Measurements from ENCODE around the gene SLC25A40. TPM values are rescaled to one million over a fixed set of nuclear protein-coding genes. Genes with fewer than 3 reads are reported as not detected.
"Not testable (repeated sequence)": the region's sequence is repeated elsewhere in the genome, so short reads cannot be mapped to it uniquely, and the experiment has no call there.

SLC25A40 gene
- polyA plus RNA-seq, 3 donors = 29.9 to 41.2 (median 36.6) TPM

DNA sequence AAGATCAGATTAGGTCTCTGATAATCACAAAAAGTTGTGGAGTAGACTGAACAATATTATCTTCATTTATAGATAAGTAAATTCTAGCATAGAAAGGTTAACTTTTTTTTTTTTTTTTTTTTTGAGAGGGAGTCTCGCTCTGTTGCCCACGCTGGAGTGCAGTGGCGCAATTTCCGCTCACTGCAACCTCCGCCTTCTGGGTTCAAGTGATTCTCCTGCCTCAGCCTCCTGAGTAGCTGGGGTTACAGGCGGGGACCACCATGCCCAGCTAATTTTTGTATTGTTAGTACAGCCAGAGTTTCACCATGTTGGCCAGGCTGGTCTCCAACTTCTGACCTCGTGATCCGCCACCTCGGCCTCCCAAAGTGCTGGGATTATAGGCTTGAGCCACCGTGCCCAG, 2.8 kb downstream of the SLC25A40 start:
- not testable (repeated sequence) for DNase-seq (ENCODE audit: low read depth in 3 of 3, low spot score in 2 of 3)

DNA sequence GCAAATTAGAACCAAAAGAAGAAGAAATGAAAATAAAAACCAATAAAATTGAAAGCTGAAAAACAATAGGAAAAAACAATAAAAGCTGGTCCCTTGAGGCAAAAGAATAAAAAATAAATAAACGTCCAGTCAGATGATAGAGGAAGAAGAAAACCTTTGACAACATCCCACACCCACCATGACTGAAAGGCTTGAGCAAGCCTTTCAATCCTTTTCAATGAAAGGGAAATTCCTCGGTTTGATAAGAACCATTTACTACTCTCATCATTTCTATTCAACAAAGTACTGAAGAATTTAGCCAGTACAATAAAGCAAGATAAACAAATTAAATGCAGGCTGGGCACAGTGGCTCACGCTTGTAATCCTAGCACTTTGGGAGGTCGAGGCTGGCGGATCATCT, 3.8 kb downstream of the SLC25A40 start:
- no peak for DNase-seq (ENCODE audit: low read depth in 3 of 3, low spot score in 2 of 3)

DNA sequence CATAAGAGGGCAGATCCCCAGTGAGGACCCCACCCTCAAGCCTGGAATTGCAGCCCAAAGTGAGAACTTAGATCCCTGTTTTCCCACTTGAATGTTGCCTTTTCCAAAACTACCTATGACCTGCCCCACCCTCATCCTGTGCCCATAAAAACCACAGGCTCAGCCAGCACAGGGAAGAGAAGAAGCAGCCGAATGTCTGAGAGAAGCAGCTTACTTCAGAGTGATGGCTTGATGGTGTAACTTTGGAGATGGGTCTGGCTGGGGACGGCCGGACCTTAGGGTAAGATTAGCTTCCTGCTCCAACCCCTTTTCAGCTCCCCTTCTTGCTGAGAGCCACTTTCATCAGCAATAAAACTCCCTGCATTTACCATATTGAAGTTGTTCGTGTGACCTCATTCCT, 5.7 kb downstream of the SLC25A40 start:
- DNase-seq (ENCODE audit: low read depth in 3 of 3, low spot score in 2 of 3) = no peak

DNA sequence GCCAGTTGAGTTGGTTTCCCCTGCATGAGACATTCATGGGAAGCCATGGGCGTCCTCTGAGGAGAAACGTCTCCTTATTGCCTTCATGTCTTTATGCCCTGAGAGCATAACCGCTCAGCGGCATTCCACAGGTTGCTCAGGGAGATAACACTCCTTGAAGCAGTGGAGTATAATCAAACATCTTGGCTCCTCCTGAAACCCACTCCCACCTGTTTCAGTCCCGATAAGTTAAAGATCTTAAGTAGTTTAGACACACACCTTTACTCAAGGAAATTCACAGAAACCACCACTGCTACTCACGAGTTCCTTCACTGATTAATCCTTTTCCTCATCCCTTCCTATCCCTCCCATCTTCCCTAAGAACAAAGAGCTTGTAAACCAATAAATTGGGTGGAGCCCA, 9.6 kb downstream of the SLC25A40 start:
- DNase-seq (ENCODE audit: low read depth in 3 of 3, low spot score in 2 of 3) = not testable (repeated sequence)

GRCh38 chr7:87866089-87866488, 10.1 kb downstream of the SLC25A40 start:
- no peak for DNase-seq (ENCODE audit: low read depth in 3 of 3, low spot score in 2 of 3)

- DNase-seq (ENCODE audit: low read depth in 3 of 3, low spot score in 2 of 3) = no peak
Measured at GRCh38 chr7:87858417-87859100, 17.6 kb downstream of the SLC25A40 start.

DNA sequence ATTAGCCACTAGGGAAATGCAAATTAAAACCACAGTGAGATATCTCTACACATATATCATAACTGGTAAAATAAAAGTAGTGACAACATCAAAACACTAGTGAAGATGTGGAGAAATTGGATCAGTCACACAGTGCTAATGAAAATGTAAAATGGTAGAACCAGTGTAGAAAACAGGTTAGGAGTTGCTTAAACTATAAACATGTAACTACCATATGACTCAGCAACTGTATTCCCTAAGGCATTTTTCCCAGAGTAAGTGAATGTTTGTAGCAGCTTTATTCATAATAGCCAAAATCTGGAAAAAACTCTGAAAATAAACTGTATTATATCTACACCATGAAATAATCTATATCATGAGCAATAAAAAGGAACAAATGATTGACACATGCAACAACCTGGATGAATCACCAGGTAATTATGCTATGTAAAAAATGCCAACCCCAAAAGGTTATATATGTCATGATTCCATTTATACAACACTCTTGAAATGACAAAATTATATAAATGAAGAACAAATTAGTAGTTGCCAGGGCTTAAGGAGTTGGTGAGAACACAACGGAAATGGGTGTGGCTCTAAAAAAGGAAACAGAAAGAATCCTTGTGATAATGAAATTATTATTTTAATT, 22.8 kb downstream of the SLC25A40 start:
- no peak for DNase-seq (ENCODE audit: low read depth in 3 of 3, low spot score in 2 of 3)

DNA sequence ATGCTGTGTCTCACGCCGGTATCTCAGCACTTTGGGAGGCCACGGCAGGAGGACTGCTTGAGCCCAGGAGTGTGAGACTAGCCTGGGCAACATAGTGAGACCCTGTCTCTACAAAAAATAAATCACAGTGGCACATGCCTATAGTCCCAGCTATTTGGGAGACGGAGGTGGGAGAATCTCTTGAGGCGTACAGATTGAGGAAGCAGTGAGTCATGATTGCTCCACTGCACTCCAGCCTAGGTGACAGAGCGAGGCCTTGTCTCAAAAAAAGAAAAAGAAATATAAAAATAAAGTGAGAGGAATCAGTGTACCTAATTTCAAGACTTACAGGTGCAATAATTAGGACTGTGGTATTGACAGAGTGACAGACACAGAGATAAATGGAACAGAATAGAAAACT, 23.9 kb downstream of the SLC25A40 start:
- DNase-seq (ENCODE audit: low read depth in 3 of 3, low spot score in 2 of 3) = no peak

- DNase-seq (ENCODE audit: low read depth in 3 of 3, low spot score in 2 of 3) = no peak
Measured at GRCh38 chr7:87850836-87851593, 25.1 kb downstream of the SLC25A40 start.

DNA sequence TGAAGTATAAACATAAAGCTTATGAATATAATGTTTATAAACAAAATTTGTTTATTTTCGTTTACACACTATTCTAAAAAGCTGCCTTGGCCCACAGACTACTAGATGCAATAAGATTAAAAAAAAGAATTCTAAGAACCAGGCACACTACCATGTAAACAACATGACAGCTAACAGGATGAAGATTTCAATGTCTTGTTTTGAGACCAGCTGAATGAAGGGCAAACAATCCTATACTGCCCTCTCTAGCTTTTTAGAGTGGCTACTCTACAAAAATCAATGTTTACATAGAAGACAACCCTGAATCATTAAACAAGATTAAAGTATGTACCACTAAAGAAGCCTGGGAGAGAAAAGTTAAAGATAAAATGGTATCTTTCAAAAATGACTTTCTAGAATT, 38.6 kb downstream of the SLC25A40 start:
- DNase-seq (ENCODE audit: low read depth in 3 of 3, low spot score in 2 of 3) = no peak

GRCh38 chr7:87833130-87833529, 43.0 kb downstream of the SLC25A40 start:
- DNase-seq (ENCODE audit: low read depth in 3 of 3, low spot score in 2 of 3) = no peak

- DNase-seq (ENCODE audit: low read depth in 3 of 3, low spot score in 2 of 3) = no peak
Measured at GRCh38 chr7:87831097-87831496, 45.1 kb downstream of the SLC25A40 start.

DNA sequence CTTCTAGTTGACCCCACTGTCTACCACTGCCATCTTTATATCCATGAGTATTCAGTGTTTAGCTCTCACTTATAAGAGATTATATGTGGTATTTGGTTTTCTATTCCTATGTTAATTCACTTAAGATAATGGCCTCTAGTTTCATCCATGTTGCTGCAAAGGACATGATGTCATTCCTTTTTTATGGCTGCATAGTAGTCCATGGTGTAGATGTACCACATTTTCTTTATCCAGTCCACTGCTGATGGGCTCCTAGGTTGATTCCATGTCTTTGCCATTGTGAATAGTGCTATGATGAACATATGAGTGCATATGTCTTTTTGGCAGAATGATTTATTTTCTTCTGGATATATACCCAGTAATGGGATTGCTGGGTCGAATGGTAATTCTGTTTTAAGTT, 47.8 kb downstream of the SLC25A40 start:
- not testable (repeated sequence) for DNase-seq (ENCODE audit: low read depth in 3 of 3, low spot score in 2 of 3)

DNA sequence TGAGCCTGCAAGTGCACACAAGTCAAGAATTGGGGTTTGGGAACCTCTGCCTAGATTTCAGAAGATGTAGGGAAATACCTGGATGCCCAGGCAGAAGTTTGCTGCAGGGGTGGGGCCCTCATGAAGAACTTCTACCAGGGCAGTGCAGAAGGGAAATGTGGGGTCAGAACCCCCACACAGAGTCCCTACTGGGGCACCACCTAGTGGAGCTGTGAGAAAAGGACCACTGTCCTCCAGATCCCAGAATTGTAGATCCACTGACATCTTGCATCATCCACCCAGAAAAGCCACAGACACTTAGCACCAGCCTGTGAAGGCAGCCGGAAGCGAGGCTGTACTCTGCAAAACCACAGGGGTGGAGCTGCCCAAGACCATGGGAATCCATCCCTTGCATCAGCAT, 50.8 kb downstream of the SLC25A40 start:
- DNase-seq (ENCODE audit: low read depth in 3 of 3, low spot score in 2 of 3) = not testable (repeated sequence)

DNA sequence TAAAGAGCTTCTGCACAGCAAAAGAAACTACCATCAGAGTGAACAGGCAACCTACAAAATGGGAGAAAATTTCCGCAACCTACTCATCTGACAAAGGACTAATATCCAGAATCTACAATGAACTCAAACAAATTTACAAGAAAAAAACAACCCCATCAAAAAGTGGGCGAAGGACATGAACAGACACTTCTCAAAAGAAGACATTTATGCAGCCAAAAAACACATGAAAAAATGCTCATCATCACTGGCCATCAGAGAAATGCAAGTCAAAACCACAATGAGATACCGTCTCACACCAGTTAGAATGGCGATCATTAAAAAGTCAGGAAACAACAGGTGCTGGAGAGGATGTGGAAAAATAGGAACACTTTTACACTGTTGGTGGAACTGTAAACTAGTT, 54.1 kb downstream of the SLC25A40 start:
- not testable (repeated sequence) for DNase-seq (ENCODE audit: low read depth in 3 of 3, low spot score in 2 of 3)

GRCh38 chr7:87818336-87818735, 57.8 kb downstream of the SLC25A40 start:
- DNase-seq (ENCODE audit: low read depth in 3 of 3, low spot score in 2 of 3) = no peak

DNA sequence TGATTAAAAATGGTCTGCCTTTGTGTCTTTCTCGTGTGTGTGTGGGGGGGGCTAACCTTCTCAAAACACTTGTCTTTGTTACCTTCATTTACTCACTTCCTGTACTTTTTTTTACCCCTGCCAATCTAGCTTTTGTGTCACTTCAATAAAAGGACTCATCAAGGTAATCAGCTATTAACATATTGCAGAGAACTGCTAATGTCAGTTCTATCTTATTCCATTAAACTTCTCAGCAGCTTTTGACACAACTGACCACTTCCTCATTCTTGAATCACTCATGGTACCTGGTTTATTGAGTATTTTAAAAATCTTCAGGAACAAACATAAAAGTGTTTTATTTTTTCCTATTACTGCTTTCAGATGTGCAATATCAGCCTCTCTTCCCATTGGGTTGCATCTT, 59.8 kb downstream of the SLC25A40 start:
- DNase-seq (ENCODE audit: low read depth in 3 of 3, low spot score in 2 of 3) = no peak

DNA sequence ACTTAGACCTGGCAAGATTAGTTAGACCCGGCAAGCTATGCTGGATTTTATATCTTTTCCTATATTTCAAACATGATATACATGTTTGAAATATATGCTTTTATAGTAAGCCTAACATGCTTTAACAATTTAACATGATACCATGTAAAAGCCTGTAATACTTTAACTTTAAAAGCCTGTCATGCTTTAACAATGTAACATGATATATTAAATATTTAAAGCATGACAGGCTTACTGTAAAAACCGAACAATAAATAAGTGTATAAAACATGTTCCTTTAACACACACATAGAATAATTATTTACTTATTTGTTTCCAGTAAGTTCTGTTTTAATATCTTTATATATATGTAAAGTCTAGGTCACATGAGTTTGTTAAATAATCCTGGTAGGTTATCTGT, 65.4 kb downstream of the SLC25A40 start:
- no peak for DNase-seq (ENCODE audit: low read depth in 3 of 3, low spot score in 2 of 3)

DNA sequence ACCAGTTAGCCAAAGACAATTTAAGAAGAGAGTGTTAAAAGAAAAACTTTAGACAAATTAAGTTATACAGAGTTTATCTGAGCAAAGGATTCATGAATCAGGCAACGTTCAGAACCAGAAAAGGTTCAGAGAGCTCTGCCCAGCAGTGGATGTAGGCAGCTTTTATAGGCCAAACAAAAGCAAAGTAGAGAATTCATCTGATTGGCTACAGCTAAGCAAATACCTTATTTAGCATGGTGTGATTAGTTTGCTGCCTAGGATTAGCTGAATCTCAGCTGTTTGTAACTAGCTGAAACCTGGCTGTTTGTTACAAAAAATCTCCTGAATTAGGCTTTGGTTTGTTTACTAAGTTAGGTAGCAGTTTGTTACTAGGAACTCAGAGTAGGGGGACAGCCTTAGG, 66.0 kb downstream of the SLC25A40 start:
- no peak for DNase-seq (ENCODE audit: low read depth in 3 of 3, low spot score in 2 of 3)

DNA sequence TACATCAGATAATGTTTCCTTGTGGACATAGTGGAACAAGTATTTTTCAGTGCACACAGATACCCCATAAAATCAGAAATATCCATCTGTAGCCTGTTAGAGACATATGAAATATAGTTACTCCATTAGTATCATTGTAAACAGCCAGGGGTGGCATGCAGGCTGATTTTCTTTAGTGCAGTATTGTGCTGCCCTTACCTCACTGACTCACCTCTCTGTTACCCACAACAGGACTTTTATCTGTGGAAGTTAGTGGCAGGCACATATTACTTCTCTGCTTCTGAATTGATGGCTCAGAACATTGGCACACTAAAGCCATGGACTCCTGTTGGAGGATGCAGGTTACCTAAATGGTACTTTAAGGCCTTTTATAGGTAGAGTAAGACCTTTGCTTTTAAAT, 70.0 kb downstream of the SLC25A40 start:
- DNase-seq (ENCODE audit: low read depth in 3 of 3, low spot score in 2 of 3) = no peak

- DNase-seq (ENCODE audit: low read depth in 3 of 3, low spot score in 2 of 3) = peak; percentile 12 to 32 (median 21)
Measured at GRCh38 chr7:87797798-87798403, 78.3 kb downstream of the SLC25A40 start.
